HL-60 (cell line): ENCODE data around the gene CDKN2D.
"Not testable (repeated sequence)": the region's sequence is repeated elsewhere in the genome, so short reads cannot be mapped to it uniquely, and the experiment has no call there.

Source experiments
- DNase-seq, 2 experiments: peaks; one replicate each; pipeline ENCODE4 v3.0.0-alpha.2; 2010 to 2020; ENCODE audit warnings: low read depth in 1 of 2, low spot score in 1 of 2
- H3K27ac ChIP-seq: fragments of 250-450 bp; sonication (Bioruptor Pico); replicated peaks from 2 replicates; pipeline ENCODE4 v1.5.1; 2020; ENCODE audit warnings: mild to moderate bottlenecking, moderate library complexity
- H3K27me3 ChIP-seq: fragments of 250-450 bp; sonication (Bioruptor Pico); 2 replicates; pipeline ENCODE4 v1.5.1; 2021; ENCODE audit warnings: mild to moderate bottlenecking, moderate library complexity; ENCODE audit not compliant: insufficient read depth, poor library complexity, severe bottlenecking
- H3K4me3 ChIP-seq: replicated peaks from 2 replicates; pipeline ENCODE4 v1.5.1; 2011; ENCODE audit warnings: mild to moderate bottlenecking, control low read depth, low read length; ENCODE audit not compliant: insufficient read depth
- CTCF ChIP-seq: IDR thresholded peaks from one replicate; pipeline ENCODE4 v1.5.1; 2011; ENCODE audit warnings: low read length, control low read depth, inconsistent platforms; ENCODE audit not compliant: insufficient read depth
- GABPA ChIP-seq: IDR thresholded peaks from 2 replicates; pipeline ENCODE4 v1.6.1; 2012; ENCODE audit warnings: low read depth
- POLR2AphosphoS5 ChIP-seq: IDR thresholded peaks from 2 replicates; pipeline ENCODE4 v1.6.1; 2012; ENCODE audit warnings: low read depth
- REST ChIP-seq: IDR thresholded peaks from 2 replicates; pipeline ENCODE4 v1.6.1; 2012; ENCODE audit warnings: low read depth; ENCODE audit not compliant: insufficient replicate concordance
- SPI1 ChIP-seq: IDR thresholded peaks from 2 replicates; pipeline ENCODE4 v1.6.1; 2012; ENCODE audit warnings: low read depth, mild to moderate bottlenecking, borderline replicate concordance

Gene CDKN2D

DNA sequence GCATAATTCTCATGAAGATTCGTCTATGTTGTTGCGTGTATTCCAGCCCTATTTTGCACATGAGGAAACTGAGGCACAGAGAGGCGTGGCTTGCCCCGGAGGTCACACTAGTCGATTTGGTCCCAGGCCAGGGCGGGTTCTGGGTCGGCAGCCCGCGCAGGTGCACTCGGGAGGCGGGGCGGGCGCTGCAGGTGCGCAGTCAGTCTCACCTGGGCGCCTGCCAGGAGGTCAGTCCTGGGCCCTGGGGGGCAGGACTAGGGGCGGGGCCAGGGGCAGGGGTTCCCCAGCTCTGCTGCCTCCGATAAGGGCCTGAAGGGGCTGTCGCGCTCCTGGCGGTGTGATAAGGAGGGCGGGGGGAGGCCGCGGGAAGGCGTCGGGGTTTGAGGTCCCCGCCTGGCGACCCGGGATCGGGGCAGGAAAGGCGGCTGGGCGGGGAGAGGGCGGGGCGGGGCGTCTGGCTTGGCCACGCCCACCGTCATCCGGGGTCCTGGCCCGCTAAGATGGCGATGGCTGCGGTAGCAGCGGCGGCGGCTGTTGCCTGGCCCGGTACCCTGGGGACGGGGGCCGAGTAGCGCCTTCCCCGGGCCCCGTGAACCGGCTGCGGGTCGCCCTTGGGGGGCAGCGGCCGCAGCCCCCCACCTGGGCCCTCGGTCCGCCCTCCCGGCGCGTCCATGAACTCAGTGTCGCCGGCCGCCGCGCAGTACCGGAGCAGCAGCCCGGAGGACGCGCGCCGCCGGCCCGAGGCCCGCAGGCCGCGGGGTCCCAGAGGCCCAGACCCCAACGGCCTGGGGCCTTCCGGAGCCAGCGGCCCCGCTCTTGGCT is 25.1 kb downstream of the CDKN2D start, which contains the start of gene ATG4D:
Gene ATG4D, plus strand, starts transcription at position 485 of the 822 bp plus-strand sequence. Its CDS starts 187 bp downstream, at position 672.
- H3K4me3 ChIP-seq = peak within 1 kb of the TSS; percentile 72
- peak within 1 kb of the TSS; percentile 68 for H3K27ac ChIP-seq
- TF ChIP-seq REST = no peak
- TF ChIP-seq POLR2AphosphoS5 = no peak; the same call in 1 of the 2 replicates
- TF ChIP-seq CTCF = no peak
- TF ChIP-seq GABPA = no peak
- no peak for TF ChIP-seq SPI1
- peak in 1 of 2 experiments; percentile 65 for DNase-seq
- no peaks in the 10 kb centered on the region for H3K27me3 ChIP-seq

- DNase-seq = no peak
- TF ChIP-seq REST (no peak), CTCF (no peak), SPI1 (no peak), GABPA (no peak), POLR2AphosphoS5 (no peak)
- Histone ChIP-seq H3K4me3 (peak overlapping the region; percentile 72), H3K27ac (no peak overlapping the region), H3K27me3 (no peaks in the 10 kb centered on the region)
Observed at GRCh38 chr19:10543059-10543419, 25.7 kb downstream of the CDKN2D start.

DNA sequence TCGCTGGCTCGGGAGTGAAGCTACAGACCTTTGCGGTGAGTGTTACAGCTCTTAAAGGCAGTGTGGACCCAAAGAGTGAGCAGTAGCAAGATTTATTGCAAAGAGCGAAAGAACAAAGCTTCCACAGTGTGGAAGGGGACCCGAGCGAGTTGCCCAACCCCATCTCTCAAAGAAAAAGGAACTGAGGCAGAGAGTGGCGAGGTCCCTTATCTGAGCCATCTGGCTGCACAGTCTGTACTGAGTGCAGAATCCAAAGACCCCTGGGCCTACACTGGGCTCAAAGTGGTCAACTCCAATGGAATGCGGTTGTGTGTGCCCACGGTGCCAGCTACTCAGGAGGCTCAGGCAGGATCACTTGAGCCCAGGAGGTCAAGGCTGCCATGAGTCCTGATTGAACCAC is 29.8 kb downstream of the CDKN2D start:
- not testable (repeated sequence) for H3K27ac ChIP-seq, H3K4me3 ChIP-seq, H3K27me3 ChIP-seq
- peak in 1 of 2 experiments; percentile 44 for DNase-seq
- TF ChIP-seq SPI1 = peak; percentile 44; the same call in 1 of the 2 replicates

- no peak for DNase-seq
- Histone ChIP-seq H3K4me3 (no peak overlapping the region), H3K27me3 (peaks cover 3% of the 10 kb centered on the region), H3K27ac (no peak overlapping the region)
- no peak for TF ChIP-seq CTCF
- TF ChIP-seq REST = no peak
- TF ChIP-seq SPI1 = no peak
- no peak for TF ChIP-seq GABPA
- TF ChIP-seq POLR2AphosphoS5 = no peak
Observed at GRCh38 chr19:10538204-10538983, 30.4 kb downstream of the CDKN2D start.
